ENCODE measurements around the gene GOT1. TPM values are rescaled to one million over a fixed set of nuclear protein-coding genes. Genes with fewer than 3 reads are reported as not detected.

GOT1 gene
- total and polyA plus RNA-seq, 2 of the 8 experiments (the other 6 are each of a cell fraction or from before 2014, with no cell fraction given): 16.7 to 47.0 TPM

- Histone ChIP-seq H3K4me3 (ENCODE audit: extremely low read depth in 1 of 4, insufficient read depth in 2 of 4, low read depth in 3 of 4, low read length in 4 of 4) (no peak overlapping the region), H3K27ac (ENCODE audit: low read depth, low read length) (no peak overlapping the region), H3K4ac (replicated peaks; ENCODE audit: insufficient read length, low read depth, low read length) (no peak overlapping the region), H2BK20ac (ENCODE audit: low read length) (no peak overlapping the region), H3K23me2 (ENCODE audit: low read depth, low read length) (no peaks in the 10 kb centered on the region), H4K20me1 (replicated peaks in 1 of 2; ENCODE audit: control insufficient read depth in 1 of 2, insufficient read depth in 2 of 2, low read length in 2 of 2) (peaks cover 0 to 4% of the 10 kb centered on the region in 2 experiments), H2BK120ac (replicated peaks; ENCODE audit: low read depth, low read length) (no peak overlapping the region), H2AK5ac (ENCODE audit: low read depth, low read length) (no peak overlapping the region), H3K9ac (replicated peaks in 1 of 4; ENCODE audit: extremely low read depth in 1 of 4, low read depth in 3 of 4, low read length in 3 of 4) (no peak overlapping the region), H2BK5ac (ENCODE audit: low read depth, low read length) (no peak overlapping the region), H3K9me3 (ENCODE audit: insufficient read depth in 2 of 2, low read depth in 1 of 2, low read length in 1 of 2) (no peaks in the 10 kb centered on the region), H3K23ac (ENCODE audit: insufficient read length) (no peak overlapping the region), H2BK15ac (ENCODE audit: low read length) (no peak overlapping the region), H3K18ac (ENCODE audit: extremely low read depth, low read length) (no peak overlapping the region), H3K36me3 (ENCODE audit: control insufficient read depth in 2 of 4, insufficient read depth in 4 of 4, low read length in 3 of 4) (peaks cover under 1 to 3% (median 2%) of the 10 kb centered on the region in 4 experiments; a peak in 4 of 8 replicates), H2BK12ac (ENCODE audit: low read depth, low read length) (no peak overlapping the region), H4K5ac (ENCODE audit: insufficient read length, low read depth, low read length) (no peak overlapping the region), H3K79me2 (ENCODE audit: control insufficient read depth in 1 of 2, insufficient read depth in 2 of 2, low read length in 2 of 2) (no peaks in the 10 kb centered on the region), H2AFZ (ENCODE audit: low read length) (no peak overlapping the region), H3K79me1 (ENCODE audit: low read depth, low read length) (peaks cover 5% of the 10 kb centered on the region; the same call in 1 of the 2 replicates), H3K4me2 (ENCODE audit: insufficient read depth in 1 of 2, low read depth in 2 of 2, low read length in 2 of 2) (no peak overlapping the region), H3K56ac (replicated peaks; ENCODE audit: insufficient read length, low read depth, low read length) (no peak overlapping the region), H4K91ac (replicated peaks; ENCODE audit: insufficient read length, low read length) (no peak overlapping the region), H3K27me3 (replicated peaks in 1 of 4; ENCODE audit: control insufficient read depth in 3 of 4, extremely low read depth in 1 of 4, insufficient read depth in 3 of 4, low read length in 3 of 4) (no peaks in the 10 kb centered on the region), H3K14ac (ENCODE audit: insufficient read length) (no peak overlapping the region), H4K8ac (ENCODE audit: extremely low read depth, insufficient read depth, low read length) (no peak overlapping the region), H3K4me1 (replicated peaks in 1 of 4; ENCODE audit: control insufficient read depth in 3 of 4, insufficient read depth in 4 of 4, low read length in 3 of 4) (no peaks in the 10 kb centered on the region)
- 98% methylated on average over 2 of the region's 2 CpGs; no CpG with 5 or more reads in 1 of the 2 experiments for WGBS, 2 experiments (ENCODE audit: extremely low coverage in 1 of 2, insufficient coverage in 1 of 2, insufficient read length in 1 of 2, insufficient replicate concordance in 2 of 2, low coverage in 1 of 2, low lambda C conversion rate in 2 of 2, missing lambda C conversion rate in 1 of 2)
- CTCF ChIA-PET (ENCODE audit: partially characterized antibody): interaction anchor here (0.7 to 2.4 kb wide), 8 partner anchors 10 to 124 kb away, joined by 3 to 9 read pairs (median 4); no protein-coding TSS in a partner anchor
- FAIRE-seq (no peak), DNase-seq (ENCODE audit: low read depth in 1 of 2, low spot score in 2 of 2) (no peak)
- POLR2A ChIA-PET (ENCODE audit: partially characterized antibody): interaction anchor here (1.4 to 2.2 kb wide), 3 partner anchors 13 to 19 kb away, joined by 3 to 6 read pairs (median 4); partner anchors contain the start of gene GOT1
- TF ChIP-seq BRCA1 (IDR thresholded peaks at IDR 0.05; ENCODE audit: low read depth, low read length) (no peak), SUZ12 (IDR thresholded peaks at IDR 0.05; ENCODE audit: low read length) (no peak)
Observed at GRCh38 chr10:99411546-99411945, 18.9 kb downstream of the GOT1 start.

Measured in H1 (cell line).